Measurements from ENCODE around the gene COMMD2.

The COMMD2 gene

GRCh38 chr3:149790268-149790667 is 38.0 kb upstream of the COMMD2 start:
- H3K27ac ChIP-seq = no peak overlapping the region
- TF ChIP-seq CTCF (conservative IDR thresholded peaks at IDR 0.05) = no peak

GRCh38 chr3:149784064-149784704 is 31.9 kb upstream of the COMMD2 start:
- TF ChIP-seq CTCF (conservative IDR thresholded peaks at IDR 0.05) = no peak

GRCh38 chr3:149783576-149783975 is 31.3 kb upstream of the COMMD2 start:
- no peak overlapping the region for H3K27ac ChIP-seq
- no peak for TF ChIP-seq CTCF (conservative IDR thresholded peaks at IDR 0.05)

More at GRCh38 chr3:149784064-149784704, 31.9 kb upstream of the COMMD2 start:
- H3K27ac ChIP-seq = no peak overlapping the region

GRCh38 chr3:149781741-149782140 is 29.5 kb upstream of the COMMD2 start:
- no peak overlapping the region for H3K27ac ChIP-seq

GRCh38 chr3:149781211-149781610 is 28.9 kb upstream of the COMMD2 start:
- H3K27ac ChIP-seq = no peak overlapping the region
- TF ChIP-seq CTCF (conservative IDR thresholded peaks at IDR 0.05) = no peak

More at GRCh38 chr3:149781741-149782140, 29.5 kb upstream of the COMMD2 start:
- TF ChIP-seq CTCF (conservative IDR thresholded peaks at IDR 0.05) = no peak

GRCh38 chr3:149777414-149778214 is 25.3 kb upstream of the COMMD2 start:
- no peak overlapping the region for H3K27ac ChIP-seq
- no peak for TF ChIP-seq CTCF (conservative IDR thresholded peaks at IDR 0.05)

- no peak for TF ChIP-seq CTCF (conservative IDR thresholded peaks at IDR 0.05)
- H3K27ac ChIP-seq = no peak overlapping the region
Observed at GRCh38 chr3:149776170-149776569, 23.9 kb upstream of the COMMD2 start.

All from VCaP (cell line).